Hematopoietic multipotent progenitor cell treated with erythropoietin and hydrocortisone succinate and interleukin-3 and kit ligand, for 8 days (in vitro differentiated cells): ENCODE results near the gene CRY2.

Experiments
- DNase-seq: peaks from one replicate; pipeline ENCODE4 v3.0.0-alpha.2; 2015

Gene CRY2

DNA sequence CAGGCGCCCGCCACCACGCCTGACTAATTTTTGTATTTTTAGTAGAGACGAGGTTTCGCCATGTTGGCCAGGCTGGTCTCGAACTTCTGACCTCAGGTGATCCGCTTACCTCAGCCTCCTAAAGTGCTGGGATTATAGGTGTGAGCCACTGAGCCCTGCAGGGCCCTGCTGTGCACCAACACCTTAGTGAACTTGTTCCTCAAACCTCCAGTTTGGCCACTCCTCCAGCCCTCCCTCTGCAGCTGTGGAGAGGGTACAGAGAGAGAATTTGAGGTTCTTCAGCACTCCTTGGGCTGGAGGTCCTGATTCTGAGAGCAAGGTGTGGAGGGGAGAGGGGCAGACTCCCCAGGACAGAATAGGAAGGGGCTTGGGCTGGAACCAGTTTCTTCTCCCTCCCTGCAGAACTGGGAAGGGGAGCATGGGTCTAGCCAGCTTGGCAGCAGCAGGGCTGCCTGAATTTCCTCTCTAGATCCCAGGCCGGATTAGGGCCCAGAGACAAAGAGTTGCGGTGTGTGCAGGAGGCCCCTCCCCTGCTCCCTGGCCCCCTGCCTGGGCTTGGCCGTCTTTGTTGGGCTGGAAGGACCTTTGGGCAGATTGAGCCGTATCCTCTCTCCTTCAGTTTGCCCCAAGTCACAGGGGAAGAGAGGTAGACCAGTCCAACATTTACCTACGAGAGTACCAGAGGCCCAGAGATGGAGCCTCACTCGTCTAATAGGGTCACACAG lies 72.7 kb downstream of the CRY2 start:
- no peak for DNase-seq

- no peak for DNase-seq
These were observed 73.5 kb downstream of the CRY2 start for GRCh38 chr11:45920531-45921477.

- DNase-seq: no peak
These were observed 74.5 kb downstream of the CRY2 start for GRCh38 chr11:45921561-45922424.

- no peak for DNase-seq
These were observed 75.3 kb downstream of the CRY2 start, which contains the start of gene LARGE2 for GRCh38 chr11:45922425-45923082. TSS of gene LARGE2 (plus strand) at chr11:45922656. CDS start at chr11:45922883, 227 bp downstream.

- DNase-seq: no peak
These were observed 77.0 kb downstream of the CRY2 start for GRCh38 chr11:45924036-45924915.

DNA sequence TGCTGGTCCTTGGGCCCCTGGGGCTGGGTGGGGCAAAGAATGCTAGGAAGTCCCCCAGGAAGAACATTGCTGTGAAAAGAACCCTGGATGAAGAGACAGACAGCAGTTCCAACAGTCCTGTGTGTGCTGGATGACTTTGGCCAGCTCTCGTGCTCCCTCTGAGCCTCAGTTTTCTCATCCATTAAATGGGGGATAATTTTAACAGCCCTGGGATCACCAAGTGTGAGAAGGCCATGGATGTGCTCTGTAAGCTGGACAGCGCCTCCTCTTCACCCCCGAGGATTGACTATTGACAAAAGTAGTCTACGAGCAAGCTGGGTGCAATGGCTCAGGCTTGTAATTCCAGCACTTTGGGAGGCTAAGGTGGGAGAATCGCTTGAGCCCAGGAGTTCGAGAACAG lies 77.7 kb downstream of the CRY2 start:
- DNase-seq: no peak

- no peak for DNase-seq
These were observed 78.3 kb downstream of the CRY2 start for GRCh38 chr11:45925550-45925949.

DNA sequence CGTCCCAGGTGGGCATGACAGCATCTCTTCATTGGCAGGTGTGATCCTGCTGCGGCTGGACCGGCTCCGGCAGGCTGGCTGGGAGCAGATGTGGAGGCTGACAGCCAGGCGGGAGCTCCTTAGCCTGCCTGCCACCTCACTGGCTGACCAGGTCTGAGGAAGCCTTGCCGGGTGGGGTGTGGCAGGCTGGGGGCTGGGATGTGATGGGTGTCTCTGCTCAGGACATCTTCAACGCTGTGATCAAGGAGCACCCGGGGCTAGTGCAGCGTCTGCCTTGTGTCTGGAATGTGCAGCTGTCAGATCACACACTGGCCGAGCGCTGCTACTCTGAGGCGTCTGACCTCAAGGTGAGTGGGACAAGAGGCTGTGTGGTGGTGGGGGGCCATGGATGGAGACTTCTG lies 78.7 kb downstream of the CRY2 start:
- no peak for DNase-seq

DNA sequence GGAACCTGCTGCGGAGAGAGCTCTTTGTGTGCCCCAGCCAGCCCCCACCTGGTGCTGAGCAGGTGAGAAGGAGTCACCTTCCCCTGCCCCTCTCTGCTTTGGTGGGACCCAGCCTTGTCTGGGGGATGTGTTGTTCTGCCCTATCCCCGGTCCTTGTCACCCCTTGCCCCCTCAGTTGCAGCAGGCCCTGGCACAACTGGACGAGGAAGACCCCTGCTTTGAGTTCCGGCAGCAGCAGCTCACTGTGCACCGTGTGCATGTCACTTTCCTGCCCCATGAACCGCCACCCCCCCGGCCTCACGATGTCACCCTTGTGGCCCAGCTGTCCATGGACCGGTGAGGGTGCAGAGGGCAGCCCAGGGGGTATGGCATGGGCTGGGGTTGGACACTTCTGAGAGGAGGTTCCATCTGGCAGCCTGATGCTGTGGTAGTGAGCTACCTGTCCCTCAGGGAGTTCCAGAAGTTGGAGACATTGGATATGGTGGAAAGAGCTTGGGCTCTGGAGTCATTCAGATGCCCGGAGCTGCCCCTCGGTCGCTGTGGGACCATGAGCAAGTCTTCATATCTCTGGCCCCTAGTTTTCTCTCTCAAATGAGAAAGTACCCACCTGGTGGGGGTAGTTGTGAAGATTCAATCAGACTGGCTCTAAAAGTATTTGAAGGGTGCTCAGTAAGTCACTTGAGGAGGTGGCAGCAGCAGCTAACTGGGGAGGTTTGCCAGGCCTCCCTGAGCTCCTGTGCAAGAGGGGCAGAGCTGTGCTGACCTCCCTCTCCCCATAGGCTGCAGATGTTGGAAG lies 79.5 kb downstream of the CRY2 start:
- DNase-seq: no peak

DNA sequence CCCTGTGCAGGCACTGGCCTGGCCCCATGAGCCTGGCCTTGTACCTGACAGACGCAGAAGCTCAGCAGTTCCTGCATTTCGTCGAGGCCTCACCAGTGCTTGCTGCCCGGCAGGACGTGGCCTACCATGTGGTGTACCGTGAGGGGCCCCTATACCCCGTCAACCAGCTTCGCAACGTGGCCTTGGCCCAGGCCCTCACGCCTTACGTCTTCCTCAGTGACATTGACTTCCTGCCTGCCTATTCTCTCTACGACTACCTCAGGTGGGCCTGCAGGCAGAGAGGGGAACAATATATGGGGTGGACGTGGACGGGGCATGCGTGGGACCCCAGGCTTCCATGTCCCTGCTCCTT lies 80.0 kb downstream of the CRY2 start:
- DNase-seq: no peak

- DNase-seq: no peak
These were observed 80.6 kb downstream of the CRY2 start for GRCh38 chr11:45927684-45928413.

DNA sequence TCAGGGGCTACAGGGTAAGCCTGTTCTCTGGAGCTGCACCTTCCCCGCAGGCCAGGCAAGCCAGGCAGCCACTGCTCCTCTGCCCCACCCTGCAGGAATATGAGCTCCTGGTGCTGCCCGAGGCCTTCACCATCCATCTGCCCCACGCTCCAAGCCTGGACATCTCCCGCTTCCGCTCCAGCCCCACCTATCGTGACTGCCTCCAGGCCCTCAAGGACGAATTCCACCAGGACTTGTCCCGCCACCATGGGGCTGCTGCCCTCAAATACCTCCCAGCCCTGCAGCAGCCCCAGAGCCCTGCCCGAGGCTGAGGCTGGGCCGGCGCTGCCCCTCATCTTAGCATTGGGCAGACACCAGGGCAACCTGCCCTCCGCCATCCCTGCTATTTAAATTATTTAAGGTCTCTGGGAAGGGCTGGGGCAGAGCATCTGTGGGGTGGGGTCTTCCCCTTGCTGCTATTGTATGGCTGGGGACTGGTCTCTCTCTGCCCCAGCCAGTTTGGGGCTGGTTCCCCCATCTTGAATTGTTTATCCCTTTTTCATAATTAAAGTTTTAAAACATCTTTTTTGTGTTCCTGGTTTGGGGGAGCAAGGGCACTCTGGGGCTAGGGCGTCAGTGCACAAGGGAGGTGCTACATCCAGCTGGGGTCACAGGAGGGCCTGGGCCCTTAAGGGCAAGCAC lies 81.4 kb downstream of the CRY2 start:
- DNase-seq: no peak

DNA sequence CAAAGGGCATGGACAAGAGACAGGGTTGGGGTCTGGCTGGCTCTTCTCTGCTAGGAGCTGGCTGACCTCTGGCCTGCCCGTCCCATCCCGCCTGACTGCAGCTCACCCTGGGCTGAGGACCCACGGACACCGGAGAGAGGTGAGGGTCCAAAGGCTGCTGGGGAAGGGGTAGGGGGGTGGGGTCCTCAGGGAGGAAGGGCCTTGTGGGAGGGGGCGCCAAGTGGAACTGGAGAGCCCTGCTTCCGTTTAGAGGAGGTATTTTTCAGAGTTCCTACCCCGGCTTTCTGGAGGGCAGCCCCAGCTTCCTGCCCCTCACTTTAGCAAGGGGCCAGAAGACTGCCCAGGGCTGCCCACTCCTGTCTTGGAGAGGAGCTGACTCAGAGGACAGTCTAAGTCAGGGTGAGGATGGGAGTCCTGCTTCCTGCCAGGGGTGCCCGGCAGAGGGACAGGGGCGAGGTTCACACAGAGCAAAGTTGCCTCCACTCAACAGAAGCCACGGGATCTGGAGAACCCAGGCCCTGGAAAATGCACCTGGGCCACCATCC lies 82.3 kb downstream of the CRY2 start:
- DNase-seq: no peak

- peak; percentile 37 for DNase-seq
These were observed 82.9 kb downstream of the CRY2 start for GRCh38 chr11:45930031-45930794.

DNA sequence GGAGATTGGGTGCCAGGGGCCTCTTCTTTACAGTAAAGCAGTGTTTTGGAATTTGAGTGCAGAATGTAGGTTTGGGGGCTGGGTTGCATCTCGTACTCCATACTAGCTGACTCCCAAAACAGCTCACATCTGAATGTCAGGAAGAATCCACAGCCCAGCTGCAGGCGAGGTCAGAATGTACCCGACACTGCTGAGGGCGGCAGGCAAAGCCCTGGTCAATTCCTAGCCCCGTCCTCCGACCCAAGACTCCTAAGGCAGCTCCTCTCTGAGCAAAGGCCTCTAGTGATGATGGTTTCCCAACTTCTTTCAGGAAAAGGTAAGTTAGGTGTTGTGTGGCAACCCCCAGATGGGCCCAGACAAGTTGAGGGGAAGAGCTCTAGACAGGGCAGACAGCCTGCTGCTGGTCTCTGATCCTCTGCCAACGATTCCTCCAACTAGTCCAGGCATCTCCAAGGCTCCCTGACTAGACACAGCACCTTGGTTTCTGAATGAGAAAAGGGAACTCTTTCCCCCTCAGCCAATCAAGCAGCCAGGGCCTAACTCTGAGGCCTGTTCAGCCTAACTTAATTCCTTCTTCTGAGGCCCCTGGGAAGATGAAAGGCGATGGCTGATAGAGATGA lies 83.8 kb downstream of the CRY2 start:
- no peak for DNase-seq

- no peak for DNase-seq
These were observed 84.5 kb downstream of the CRY2 start for GRCh38 chr11:45931739-45932138.

GRCh38 chr11:45932217-45932616 lies 84.9 kb downstream of the CRY2 start:
- DNase-seq: no peak
